Epidermal melanocyte (primary cell): Measurements from ENCODE around the gene CD109.

Experiments
- DNase-seq: peaks from one replicate; pipeline ENCODE4 v3.0.0; 2011; ENCODE audit warnings: low spot score; ENCODE audit not compliant: insufficient read length

The CD109 gene

DNA sequence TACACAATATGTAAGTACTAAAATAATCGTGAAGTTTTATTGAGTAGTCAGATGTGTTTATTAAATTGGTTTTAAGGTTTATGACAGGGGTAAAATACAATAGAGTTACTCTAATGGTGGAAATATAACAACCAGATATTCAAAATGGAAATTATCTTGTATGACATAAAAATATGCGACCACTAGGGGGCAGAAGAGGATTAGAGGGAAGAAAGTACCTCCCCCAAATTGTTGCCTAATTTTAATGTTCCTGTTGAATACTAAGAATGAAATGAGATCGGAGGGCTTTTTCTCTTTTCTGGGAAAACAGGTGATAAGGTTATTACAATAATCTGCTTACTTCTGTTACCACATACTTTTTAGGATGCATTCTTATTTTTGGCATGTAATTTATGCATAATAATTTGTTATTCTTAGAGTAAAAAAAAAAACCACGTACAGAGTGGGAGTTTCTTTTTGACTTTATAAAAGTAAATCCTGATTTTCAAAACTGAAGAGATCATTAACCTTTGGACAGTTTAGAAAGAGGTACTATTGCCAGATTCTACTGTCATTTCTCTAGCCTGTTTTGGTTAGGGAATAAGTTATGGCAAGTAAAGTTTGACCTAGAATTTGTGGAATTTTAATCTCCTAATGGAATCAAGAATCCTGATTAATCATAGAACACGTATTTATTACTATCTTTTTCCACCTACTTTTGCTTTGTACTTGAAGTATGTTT lies 159.2 kb downstream of the CD109 start:
- no peak for DNase-seq

- no peak for DNase-seq
Measured at GRCh38 chr6:73857341-73857890, 161.4 kb downstream of the CD109 start.

DNA sequence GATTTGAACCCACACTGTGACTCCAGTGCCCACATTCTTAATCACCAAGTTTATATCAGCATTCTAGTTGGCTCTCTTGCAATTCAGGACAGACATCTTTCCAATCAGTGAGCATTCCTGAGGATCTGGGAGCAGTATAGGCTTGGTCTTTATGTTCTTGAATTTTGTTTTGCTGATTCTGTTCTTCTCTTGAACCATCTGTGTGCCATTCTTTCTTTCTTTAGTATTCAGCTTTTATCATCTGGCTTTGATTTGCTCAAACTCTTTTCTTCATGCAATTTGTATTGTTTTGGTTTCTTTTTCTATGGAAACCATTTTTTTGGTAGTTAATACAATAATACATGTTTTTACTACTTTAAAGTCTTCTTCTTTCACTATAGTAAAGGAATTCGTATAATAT lies 162.4 kb downstream of the CD109 start:
- DNase-seq: no peak

- no peak for DNase-seq
Measured at GRCh38 chr6:73860303-73860702, 164.3 kb downstream of the CD109 start.

- no peak for DNase-seq
Measured at GRCh38 chr6:73866305-73866704, 170.3 kb downstream of the CD109 start.

GRCh38 chr6:73867411-73867810 lies 171.4 kb downstream of the CD109 start:
- no peak for DNase-seq

- no peak for DNase-seq
Measured at GRCh38 chr6:73870907-73871306, 174.9 kb downstream of the CD109 start.

GRCh38 chr6:73873081-73873480 lies 177.1 kb downstream of the CD109 start:
- DNase-seq: no peak
